ENCODE results near the gene BPTF. TPM values are rescaled to one million over a fixed set of nuclear protein-coding genes. Genes with fewer than 3 reads are reported as not detected.

BPTF gene
- total and polyA plus RNA-seq, 2 donors (not counting 1 experiment from before 2014, with no cell fraction given): 71.9 to 390 TPM

GRCh38 chr17:67854378-67854777 lies 29.1 kb downstream of the BPTF start:
- Histone ChIP-seq H3K9me3 (ENCODE audit: control extremely low read depth in 1 of 3, control insufficient read depth in 2 of 3, insufficient read depth in 1 of 3, low read length in 2 of 3) (peaks cover 0 to 6% (median 0%) of the 10 kb centered on the region in 3 donors), H4K20me1 (ENCODE audit: control insufficient read depth, insufficient read depth, low read length, poor library complexity, severe bottlenecking) (peaks cover 30% of the 10 kb centered on the region), H3K4me1 (ENCODE audit: control insufficient read depth in 2 of 2, insufficient read depth in 2 of 2, low read length in 2 of 2) (peaks cover 25% of the 10 kb centered on the region in 2 donors), H3K4me2 (replicated peaks; ENCODE audit: low read depth, low read length, poor library complexity, severe bottlenecking) (no peak overlapping the region), H3K27ac (ENCODE audit: low read length in 2 of 2) (peak overlapping the region in 1 of 2 donors; percentile 82), H3K27me3 (replicated peaks in 1 of 4; ENCODE audit: control extremely low read depth in 1 of 4, control insufficient read depth in 3 of 4, insufficient read depth in 4 of 4, low read length in 3 of 4) (no peaks in the 10 kb centered on the region), H3K79me2 (ENCODE audit: control insufficient read depth, insufficient read depth, low read length) (peaks cover 96% of the 10 kb centered on the region), H3K9ac (ENCODE audit: low read length) (no peak overlapping the region), H3K36me3 (replicated peaks in 1 of 2; ENCODE audit: control extremely low read depth in 1 of 2, control insufficient read depth in 1 of 2, extremely low read depth in 1 of 2, insufficient read depth in 2 of 2, low read length in 1 of 2) (peaks cover 9 to 14% of the 10 kb centered on the region in 2 experiments), H2AFZ (ENCODE audit: insufficient read depth, low read depth, low read length, poor library complexity, severe bottlenecking) (no peak overlapping the region), H3K4me3 (ENCODE audit: control extremely low read depth in 1 of 5, extremely low read depth in 1 of 5, insufficient read depth in 1 of 5, low read depth in 2 of 5, low read length in 4 of 5) (no peak overlapping the region)
- 96% methylated on average over 5 of the region's 6 CpGs for WGBS (ENCODE audit: insufficient coverage)
- Mint-ChIP-seq H3K4me3 (peak overlapping the region; percentile 35), H3K27ac (peak overlapping the region; percentile 60), H3K9me3 (ENCODE audit: insufficient read depth) (no peaks in the 10 kb centered on the region), H3K27me3 (no peaks in the 10 kb centered on the region), H3K4me1 (peaks cover 55% of the 10 kb centered on the region)
- intact Hi-C loops (cut with micrococcal nuclease): no loop called here
- ChIA-PET POLR2A (no interaction called here), CTCF (interaction anchor here (2.2 kb wide), 1 partner anchor 55 kb away, joined by 15 read pairs; no protein-coding TSS in a partner anchor)
- ATAC-seq (ENCODE audit: low read depth) (no peak), DNase-seq (no peak)
- TF ChIP-seq CTCF (IDR thresholded peaks at IDR 0.05) (no peak), EZH2 (IDR thresholded peaks at IDR 0.05; ENCODE audit: borderline replicate concordance, insufficient read depth, low read depth, low read length, poor library complexity, severe bottlenecking) (no peak)

GRCh38 chr17:67855504-67856324 lies 30.4 kb downstream of the BPTF start:
- Histone ChIP-seq H3K4me2 (replicated peaks; ENCODE audit: low read depth, low read length, poor library complexity, severe bottlenecking) (peak overlapping the region; percentile 64), H3K36me3 (replicated peaks in 1 of 2; ENCODE audit: control extremely low read depth in 1 of 2, control insufficient read depth in 1 of 2, extremely low read depth in 1 of 2, insufficient read depth in 2 of 2, low read length in 1 of 2) (peaks cover 9 to 15% of the 10 kb centered on the region in 2 experiments), H3K79me2 (ENCODE audit: control insufficient read depth, insufficient read depth, low read length) (peaks cover 96% of the 10 kb centered on the region), H3K4me1 (ENCODE audit: control insufficient read depth in 2 of 2, insufficient read depth in 2 of 2, low read length in 2 of 2) (peaks cover 25% of the 10 kb centered on the region in 2 donors), H3K9me3 (ENCODE audit: control extremely low read depth in 1 of 3, control insufficient read depth in 2 of 3, insufficient read depth in 1 of 3, low read length in 2 of 3) (no peaks in the 10 kb centered on the region), H3K27me3 (replicated peaks in 1 of 4; ENCODE audit: control extremely low read depth in 1 of 4, control insufficient read depth in 3 of 4, insufficient read depth in 4 of 4, low read length in 3 of 4) (no peaks in the 10 kb centered on the region), H4K20me1 (ENCODE audit: control insufficient read depth, insufficient read depth, low read length, poor library complexity, severe bottlenecking) (peaks cover 21% of the 10 kb centered on the region), H2AFZ (ENCODE audit: insufficient read depth, low read depth, low read length, poor library complexity, severe bottlenecking) (peak overlapping the region; percentile 66), H3K27ac (ENCODE audit: low read length in 2 of 2) (peak overlapping the region; percentile 66 to 82), H3K9ac (ENCODE audit: low read length) (peak overlapping the region; percentile 61), H3K4me3 (ENCODE audit: control extremely low read depth in 1 of 5, extremely low read depth in 1 of 5, insufficient read depth in 1 of 5, low read depth in 2 of 5, low read length in 4 of 5) (peak overlapping the region in 4 of 5 experiments; percentile 11 to 50 (median 37))
- intact Hi-C loops (cut with micrococcal nuclease): no loop called here
- ChIA-PET CTCF (interaction anchor here (0.8 to 2.2 kb wide), 4 partner anchors 27 to 56 kb away, joined by 3 to 15 read pairs (median 4); no protein-coding TSS in a partner anchor), POLR2A (interaction anchor here (0.6 kb wide), 3 partner anchors 12 to 53 kb away, joined by 3 to 4 read pairs (median 3); no protein-coding TSS in a partner anchor)
- WGBS (ENCODE audit: insufficient coverage): 50% methylated on average over 4 of the region's 11 CpGs
- peak; percentile 69 for ATAC-seq (ENCODE audit: low read depth)
- H3K4me3 Mint-ChIP-seq: peak overlapping the region; percentile 83
- DNase-seq: peak; percentile 74
- no peaks in the 10 kb centered on the region for H3K9me3 Mint-ChIP-seq (ENCODE audit: insufficient read depth)
- TF ChIP-seq CTCF (IDR thresholded peaks at IDR 0.05): no peak
- no peak for TF ChIP-seq EZH2 (IDR thresholded peaks at IDR 0.05; ENCODE audit: borderline replicate concordance, insufficient read depth, low read depth, low read length, poor library complexity, severe bottlenecking)
- no peaks in the 10 kb centered on the region for H3K27me3 Mint-ChIP-seq
- peak overlapping the region; percentile 90 for H3K27ac Mint-ChIP-seq
- H3K4me1 Mint-ChIP-seq: peaks cover 57% of the 10 kb centered on the region

All from B cell (primary cell).